GM06990 (cell line): Measurements from ENCODE around the gene USP34.

Source experiments
- DNase-seq: peaks from one replicate; pipeline ENCODE4 v3.0.0-alpha.2; 2011; ENCODE audit not compliant: insufficient read length; ENCODE audit errors: extremely low read depth
- H3K27me3 ChIP-seq: replicated peaks from 2 replicates; pipeline ENCODE4 v1.6.0; 2011; ENCODE audit warnings: low read length; ENCODE audit not compliant: control insufficient read depth, insufficient read depth
- H3K36me3 ChIP-seq: 2 replicates; pipeline ENCODE4 v1.5.1; 2011; ENCODE audit warnings: low read length; ENCODE audit not compliant: control insufficient read depth, insufficient read depth
- H3K4me3 ChIP-seq: replicated peaks from 2 replicates; pipeline ENCODE4 v1.5.1; 2011; ENCODE audit warnings: low read depth, mild to moderate bottlenecking, control low read depth, low read length
- CTCF ChIP-seq: IDR thresholded peaks from 2 replicates; pipeline ENCODE4 v1.5.1; 2011; ENCODE audit warnings: low read length, control low read depth, mild to moderate bottlenecking, inconsistent platforms; ENCODE audit not compliant: insufficient read depth, poor library complexity, severe bottlenecking

Gene USP34

DNA sequence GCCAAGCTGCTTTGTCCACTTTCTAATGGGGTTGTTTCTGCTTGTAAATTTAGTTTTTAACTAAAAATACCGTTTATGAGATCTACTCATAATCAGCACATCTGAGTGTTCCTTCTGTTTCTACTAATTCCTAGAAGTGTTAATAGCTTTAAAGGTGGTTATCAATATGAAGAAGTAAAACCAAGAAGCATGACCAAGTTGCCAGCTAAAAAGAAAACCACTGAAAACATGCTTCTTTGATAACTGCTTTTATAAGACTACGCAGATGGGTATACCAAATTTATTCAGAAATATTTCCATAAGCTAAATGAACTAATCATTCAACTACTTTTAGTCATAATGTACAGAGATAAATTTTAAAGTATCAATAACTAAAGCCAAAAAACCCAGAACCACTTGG lies 207.1 kb downstream of the USP34 start:
- Histone ChIP-seq H3K36me3 (peaks cover 3% of the 10 kb centered on the region), H3K27me3 (no peaks in the 10 kb centered on the region), H3K4me3 (no peak overlapping the region)
- no peak for TF ChIP-seq CTCF
- DNase-seq = no peak

- no peak for TF ChIP-seq CTCF
- Histone ChIP-seq H3K36me3 (peaks cover 5% of the 10 kb centered on the region), H3K4me3 (no peak overlapping the region), H3K27me3 (no peaks in the 10 kb centered on the region)
- DNase-seq = no peak
Observed at GRCh38 chr2:61262699-61263098, 208.2 kb downstream of the USP34 start.

GRCh38 chr2:61257446-61257845 lies 213.4 kb downstream of the USP34 start:
- peaks cover 6% of the 10 kb centered on the region for H3K36me3 ChIP-seq
- no peaks in the 10 kb centered on the region for H3K27me3 ChIP-seq
- no peak for TF ChIP-seq CTCF
- DNase-seq = no peak
- no peak overlapping the region for H3K4me3 ChIP-seq

- Histone ChIP-seq H3K4me3 (no peak overlapping the region), H3K36me3 (peaks cover 6% of the 10 kb centered on the region), H3K27me3 (no peaks in the 10 kb centered on the region)
- DNase-seq = no peak
- no peak for TF ChIP-seq CTCF
Observed at GRCh38 chr2:61255580-61256437, 215.1 kb downstream of the USP34 start.

DNA sequence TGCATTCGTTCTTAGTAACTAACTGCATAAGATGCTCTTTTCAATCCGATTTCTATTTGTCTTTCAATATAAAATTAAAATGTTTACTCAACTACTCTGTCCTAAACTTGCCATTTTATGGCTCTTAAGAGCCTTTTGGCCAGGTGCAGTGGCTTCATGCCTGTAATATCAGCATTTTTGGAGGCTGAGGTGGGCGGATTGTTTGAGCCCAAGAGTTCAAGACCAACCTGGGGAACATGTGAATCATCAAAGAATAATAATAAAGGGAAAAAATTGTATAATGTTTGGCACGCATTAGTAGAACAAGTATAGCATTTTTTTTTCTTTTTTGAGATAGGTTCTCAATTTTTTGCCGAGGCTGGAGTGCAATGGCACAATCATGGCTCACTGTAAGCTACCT lies 216.4 kb downstream of the USP34 start:
- H3K36me3 ChIP-seq = peaks cover 6% of the 10 kb centered on the region
- no peak for DNase-seq
- no peak overlapping the region for H3K4me3 ChIP-seq
- TF ChIP-seq CTCF = no peak
- H3K27me3 ChIP-seq = no peaks in the 10 kb centered on the region
